ENCODE measurements around the gene NSD2.

DNA sequence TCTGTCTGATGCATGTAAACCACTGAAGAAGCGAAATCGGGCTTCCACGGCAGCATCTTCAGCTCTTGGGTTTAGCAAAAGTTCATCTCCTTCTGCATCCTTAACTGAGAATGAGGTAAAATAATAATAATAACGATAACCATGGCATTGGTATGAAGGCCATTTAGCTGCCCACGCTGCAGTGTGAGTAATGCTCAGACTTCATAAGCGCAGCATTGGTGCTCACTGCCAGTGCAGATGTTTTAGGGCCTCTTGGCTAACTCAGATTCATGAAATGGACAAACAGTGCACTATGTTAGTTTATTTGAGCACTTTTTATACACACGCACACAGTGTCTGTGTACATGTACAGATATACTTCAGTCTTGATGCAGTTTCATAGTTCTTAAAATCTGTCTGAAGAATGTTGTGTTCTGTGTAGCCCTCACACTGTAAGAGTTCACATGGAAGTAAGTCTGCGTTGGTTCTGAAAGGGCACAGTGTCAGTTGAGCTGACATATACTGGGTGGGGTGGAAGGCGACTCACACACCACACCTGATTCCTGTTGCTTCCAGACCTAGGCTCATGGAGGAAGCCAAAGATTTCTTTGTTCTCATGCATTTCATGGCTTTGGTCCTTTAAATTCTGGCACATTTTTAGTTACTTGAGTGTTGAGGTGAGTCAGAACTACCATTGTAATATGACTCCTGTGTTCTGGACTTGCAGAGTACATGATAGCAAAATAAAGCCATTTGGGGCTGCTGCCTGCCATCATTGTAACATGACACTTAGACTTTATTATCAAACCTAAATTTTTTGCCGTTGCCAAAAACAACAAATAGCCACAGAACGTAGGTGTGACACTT lies 68.7 kb downstream of the NSD2 start:
- TF ChIP-seq, protein P1, sequence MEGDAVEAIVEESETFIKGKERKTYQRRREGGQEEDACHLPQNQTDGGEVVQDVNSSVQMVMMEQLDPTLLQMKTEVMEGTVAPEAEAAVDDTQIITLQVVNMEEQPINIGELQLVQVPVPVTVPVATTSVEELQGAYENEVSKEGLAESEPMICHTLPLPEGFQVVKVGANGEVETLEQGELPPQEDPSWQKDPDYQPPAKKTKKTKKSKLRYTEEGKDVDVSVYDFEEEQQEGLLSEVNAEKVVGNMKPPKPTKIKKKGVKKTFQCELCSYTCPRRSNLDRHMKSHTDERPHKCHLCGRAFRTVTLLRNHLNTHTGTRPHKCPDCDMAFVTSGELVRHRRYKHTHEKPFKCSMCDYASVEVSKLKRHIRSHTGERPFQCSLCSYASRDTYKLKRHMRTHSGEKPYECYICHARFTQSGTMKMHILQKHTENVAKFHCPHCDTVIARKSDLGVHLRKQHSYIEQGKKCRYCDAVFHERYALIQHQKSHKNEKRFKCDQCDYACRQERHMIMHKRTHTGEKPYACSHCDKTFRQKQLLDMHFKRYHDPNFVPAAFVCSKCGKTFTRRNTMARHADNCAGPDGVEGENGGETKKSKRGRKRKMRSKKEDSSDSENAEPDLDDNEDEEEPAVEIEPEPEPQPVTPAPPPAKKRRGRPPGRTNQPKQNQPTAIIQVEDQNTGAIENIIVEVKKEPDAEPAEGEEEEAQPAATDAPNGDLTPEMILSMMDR (IDR thresholded peaks at IDR 0.05) = no peak
- no peak for TF ChIP-seq POLR2A (IDR thresholded peaks at IDR 0.05)

Measured in ovary (tissue), 3 donors.